ENCODE measurements around the gene NAPEPLD. TPM values are rescaled to one million over a fixed set of nuclear protein-coding genes. Genes with fewer than 3 reads are reported as not detected.

Gene NAPEPLD
- total and polyA plus RNA-seq, 2 donors (not counting 3 experiments of a cell fraction or from before 2014, with no cell fraction given) = 2.6 to 6.7 TPM

- Histone ChIP-seq H2AFZ (ENCODE audit: low read depth, low read length) (no peak overlapping the region), H4K20me1 (replicated peaks; ENCODE audit: control insufficient read depth, extremely low read depth, insufficient read depth, low read length) (no peaks in the 10 kb centered on the region), H3K27me3 (ENCODE audit: control insufficient read depth in 2 of 2, insufficient read depth in 2 of 2, low read length in 2 of 2) (no peaks in the 10 kb centered on the region), H3K9me3 (replicated peaks; ENCODE audit: control insufficient read depth, insufficient read depth, low read length) (no peaks in the 10 kb centered on the region), H3K27ac (ENCODE audit: insufficient read depth, low read depth, low read length) (no peak overlapping the region), H3K4me3 (replicated peaks in 1 of 3; ENCODE audit: insufficient read depth in 1 of 3, low read depth in 1 of 3, low read length in 3 of 3) (no peak overlapping the region), H3K4me2 (ENCODE audit: insufficient read depth, low read length) (no peak overlapping the region), H3K9me1 (replicated peaks; ENCODE audit: control insufficient read depth, extremely low read depth, insufficient read depth, low read length) (no peaks in the 10 kb centered on the region), H3K36me3 (ENCODE audit: control insufficient read depth in 2 of 2, extremely low read depth in 1 of 2, insufficient read depth in 2 of 2, low read length in 2 of 2) (peaks cover 0 to 3% of the 10 kb centered on the region in 2 experiments), H3K9ac (replicated peaks; ENCODE audit: extremely low read depth, insufficient read depth, low read length) (no peak overlapping the region), H3K79me2 (ENCODE audit: control insufficient read depth, insufficient read depth, low read length) (no peaks in the 10 kb centered on the region), H3K4me1 (ENCODE audit: control insufficient read depth, extremely low read depth, insufficient read depth, low read length) (no peaks in the 10 kb centered on the region)
- ChIA-PET POLR2A (no interaction called here), CTCF (no interaction called here)
- intact Hi-C loops (cut with micrococcal nuclease) (no loop called here), dilution Hi-C loops (cut with MboI; ENCODE audit: extremely low pct_ligation_motif_present, low sequenced_read_pairs) (no loop called here)
- DNase-seq (ENCODE audit: low read depth, low spot score) = no peak
- FAIRE-seq = no peak
- no TSS peak for BruUV-seq (replicated peaks)
- no peak for TF ChIP-seq JUN (IDR thresholded peaks at IDR 0.05; ENCODE audit: borderline replicate concordance, insufficient read depth, insufficient read length, low read depth)
- no peak for TF ChIP-seq MYC (IDR thresholded peaks at IDR 0.05; ENCODE audit: low read depth, low read length)
- TF ChIP-seq FOS (IDR thresholded peaks at IDR 0.05; ENCODE audit: borderline replicate concordance, insufficient read depth, low read length) = no peak
- no peak for TF ChIP-seq CTCF (IDR thresholded peaks at IDR 0.05; ENCODE audit: extremely low read depth in 1 of 2, insufficient read depth in 1 of 2, low read depth in 1 of 2, low read length in 2 of 2)
- no peak for TF ChIP-seq MAX (IDR thresholded peaks at IDR 0.05; ENCODE audit: insufficient read depth, insufficient read length)
- no peak for TF ChIP-seq GATA2 (IDR thresholded peaks at IDR 0.05; ENCODE audit: insufficient read depth, insufficient read length, low read depth, low read length)
- TF ChIP-seq POLR2A (IDR thresholded peaks at IDR 0.05; ENCODE audit: low read depth, low read length) = no peak
- TF ChIP-seq POLR2AphosphoS5 (IDR thresholded peaks at IDR 0.05; ENCODE audit: insufficient read depth, low read depth, low read length) = no peak
- TF ChIP-seq EZH2 (IDR thresholded peaks at IDR 0.05; ENCODE audit: borderline replicate concordance, low read depth, low read length, severe bottlenecking) = no peak
Observed at GRCh38 chr7:103116991-103117390, 31.9 kb downstream of the NAPEPLD start.

All from endothelial cell of umbilical vein (primary cell).